AML-193 (cell line): ENCODE data around the gene SMIM38.

Experiments used
- DNase-seq, 2 experiments: peaks; one replicate each; lab custom pipeline; 2025; lab: John Stamatoyannopoulos, UW

SMIM38 gene

GRCh38 chr11:69155302-69156234 lies at the start of gene SMIM38:
Gene SMIM38, plus strand, starts transcription at chr11:69155935. Its CDS starts 1,912 bp downstream, at chr11:69157847.
- no peak for DNase-seq

GRCh38 chr11:69106031-69106811 lies 49.5 kb upstream of the SMIM38 start:
- DNase-seq = no peak

DNA sequence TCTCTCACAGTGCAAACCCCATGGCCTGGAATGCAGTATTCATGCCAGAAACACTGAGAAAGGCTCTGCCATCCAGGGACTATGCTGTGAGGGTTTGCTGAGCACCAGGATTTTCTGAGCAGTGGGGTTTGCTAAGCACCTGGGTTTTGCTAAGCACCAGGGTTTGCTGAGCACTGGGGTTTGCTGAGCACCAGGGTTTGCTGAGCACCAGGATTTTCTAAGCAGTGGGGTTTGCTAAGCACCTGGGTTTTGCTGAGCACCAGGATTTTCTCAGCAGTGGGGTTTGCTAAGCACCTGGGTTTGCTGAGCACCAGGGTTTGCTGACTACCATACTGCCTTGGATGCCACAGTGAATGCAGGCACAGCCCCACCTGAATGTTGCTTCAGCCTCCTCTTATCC lies 48.3 kb upstream of the SMIM38 start:
- DNase-seq = no peak

GRCh38 chr11:69108030-69108429 lies 47.7 kb upstream of the SMIM38 start:
- no peak for DNase-seq

DNA sequence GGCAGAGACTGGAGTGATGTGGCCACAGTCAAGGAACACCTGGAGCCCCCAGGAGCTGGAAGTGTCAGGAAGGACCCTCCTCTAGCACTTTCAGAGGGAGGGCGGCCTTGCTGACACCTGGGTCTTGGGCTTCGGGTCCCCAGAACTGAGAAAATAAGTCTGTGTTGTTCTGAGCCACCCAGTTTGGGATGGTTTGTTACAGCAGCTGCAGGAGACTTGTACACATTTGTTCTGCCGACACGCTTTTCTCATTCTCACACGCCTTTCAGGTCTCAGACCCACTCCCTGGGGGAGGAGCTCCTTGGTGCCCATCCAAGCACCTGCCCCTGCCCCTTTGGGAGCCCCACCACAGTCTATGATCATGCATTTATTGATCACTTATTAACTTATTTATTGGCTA lies 47.2 kb upstream of the SMIM38 start:
- DNase-seq = no peak

GRCh38 chr11:69109101-69109500 lies 46.6 kb upstream of the SMIM38 start:
- DNase-seq = no peak

- no peak for DNase-seq
Measured at GRCh38 chr11:69110451-69110850, 45.3 kb upstream of the SMIM38 start.

DNA sequence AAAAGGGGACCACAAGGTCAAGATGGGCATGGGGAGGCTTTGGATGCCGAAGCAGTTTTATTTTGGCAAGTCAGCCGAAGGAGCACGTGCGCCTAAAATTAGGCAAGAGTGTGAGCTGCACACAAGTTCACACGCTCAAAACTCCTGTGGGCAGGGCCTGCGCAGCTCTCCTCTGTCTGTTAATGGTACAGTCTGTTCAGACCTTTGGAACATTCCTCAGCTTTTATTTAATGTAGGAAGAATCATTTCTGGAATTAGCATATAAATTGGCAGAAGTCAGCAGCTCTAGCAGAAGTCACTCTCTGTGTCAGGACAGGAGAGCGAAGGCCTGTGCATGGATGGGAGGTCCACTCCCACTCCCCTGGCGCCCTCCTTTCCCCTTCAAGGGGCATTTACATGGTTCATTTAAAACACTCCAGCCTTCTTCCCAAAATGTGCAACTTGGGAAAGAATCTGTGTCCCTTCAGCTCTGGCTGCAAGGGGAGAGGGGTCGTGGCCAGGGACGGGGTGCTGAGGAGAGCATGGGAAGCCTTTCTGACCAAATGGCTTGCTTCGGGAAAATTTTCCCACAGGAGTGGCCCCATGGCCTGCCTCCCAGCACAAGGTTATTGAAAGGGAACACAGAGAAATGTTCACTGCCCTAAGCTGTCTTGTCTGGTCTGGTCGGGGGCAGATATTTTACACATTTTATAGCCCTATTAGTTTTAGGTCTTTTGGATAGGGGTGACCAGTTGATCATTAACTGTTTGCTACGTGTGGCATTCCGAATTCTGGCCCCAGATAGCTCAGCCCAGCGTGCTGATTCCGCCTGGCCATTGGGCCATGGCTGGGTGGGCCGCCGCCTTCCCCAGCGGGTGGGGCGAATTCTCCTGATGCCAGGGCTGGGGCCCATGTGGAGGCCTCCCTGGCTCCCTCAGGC lies 43.9 kb upstream of the SMIM38 start:
- DNase-seq = no peak

DNA sequence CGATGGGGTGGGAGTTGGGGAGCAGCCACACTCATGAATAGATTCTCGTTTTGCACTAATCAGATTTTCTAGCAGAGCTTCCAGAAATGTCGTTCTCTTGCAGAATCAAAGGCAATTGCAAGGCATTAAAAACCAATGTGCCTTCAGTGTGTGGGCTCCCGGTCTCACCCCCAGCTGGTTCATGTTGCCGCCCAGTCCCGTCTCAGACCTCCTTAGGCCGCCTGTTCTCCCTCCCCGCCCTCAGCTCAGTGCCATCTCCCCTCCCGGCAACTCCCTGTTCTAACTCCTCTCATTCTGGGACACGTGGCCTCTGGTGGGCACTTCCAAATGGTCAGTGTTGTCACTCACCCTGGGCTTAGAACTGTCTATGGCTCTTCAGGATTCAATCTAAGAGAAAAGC lies 42.5 kb upstream of the SMIM38 start:
- no peak for DNase-seq

DNA sequence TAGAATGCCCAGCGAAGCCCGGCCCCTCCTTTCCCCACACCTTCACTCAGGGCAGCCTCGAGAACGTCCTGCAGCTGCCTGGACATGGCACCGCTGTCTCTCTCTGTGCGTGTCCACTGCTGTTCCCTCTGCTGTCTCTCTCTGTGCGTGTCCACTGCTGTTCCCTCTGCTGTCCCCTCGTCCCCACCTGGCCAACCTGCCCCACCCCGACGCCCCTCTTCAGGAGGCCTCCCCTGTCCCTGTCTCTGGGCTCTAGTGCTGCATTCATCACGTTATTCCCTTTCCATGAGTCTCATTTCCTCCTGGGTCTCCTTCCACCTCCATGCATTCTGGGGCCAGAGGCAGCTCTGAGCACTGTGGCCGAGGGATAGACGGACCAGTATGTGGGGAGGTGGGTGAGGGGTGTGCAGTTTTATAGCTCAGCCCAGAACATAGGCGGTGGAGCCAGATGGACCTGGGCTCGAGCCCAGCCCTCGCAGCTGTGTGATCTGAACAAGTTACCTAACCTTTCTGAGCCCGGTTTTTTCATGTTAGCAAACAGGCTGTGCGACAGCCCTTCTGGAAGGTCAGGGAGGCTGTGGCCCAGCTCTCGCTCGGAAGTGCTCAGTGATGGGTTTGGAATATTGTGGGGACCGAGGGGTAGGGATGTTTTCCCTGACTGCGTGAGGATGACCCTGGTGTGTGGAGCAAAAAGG lies 41.9 kb upstream of the SMIM38 start:
- no peak for DNase-seq

GRCh38 chr11:69114362-69114761 lies 41.4 kb upstream of the SMIM38 start:
- no peak for DNase-seq

GRCh38 chr11:69114811-69115523 lies 40.8 kb upstream of the SMIM38 start:
- DNase-seq = no peak

- DNase-seq = no peak
Measured at GRCh38 chr11:69115586-69116560, 39.9 kb upstream of the SMIM38 start.

DNA sequence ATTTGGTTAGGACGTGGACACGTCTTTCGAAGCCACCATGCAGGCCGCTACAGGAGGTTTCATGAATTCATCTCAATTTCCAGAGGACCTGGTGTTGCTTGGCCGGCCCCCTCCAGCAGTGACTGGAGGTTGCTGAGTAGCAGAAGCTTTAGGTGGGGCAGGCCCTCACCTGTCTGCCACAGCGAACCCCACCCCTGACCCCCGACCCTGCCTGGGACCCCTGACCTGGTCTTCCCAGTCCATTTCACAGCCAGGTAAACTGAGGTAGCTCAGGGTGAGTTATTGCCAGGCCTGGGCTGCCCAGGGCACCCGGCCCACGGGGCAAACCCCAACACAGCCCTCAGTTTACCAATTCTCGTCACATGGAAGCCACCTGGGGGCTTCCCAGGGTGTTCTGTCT lies 39.1 kb upstream of the SMIM38 start:
- no peak for DNase-seq

GRCh38 chr11:69119190-69119589 lies 36.5 kb upstream of the SMIM38 start:
- DNase-seq = no peak

DNA sequence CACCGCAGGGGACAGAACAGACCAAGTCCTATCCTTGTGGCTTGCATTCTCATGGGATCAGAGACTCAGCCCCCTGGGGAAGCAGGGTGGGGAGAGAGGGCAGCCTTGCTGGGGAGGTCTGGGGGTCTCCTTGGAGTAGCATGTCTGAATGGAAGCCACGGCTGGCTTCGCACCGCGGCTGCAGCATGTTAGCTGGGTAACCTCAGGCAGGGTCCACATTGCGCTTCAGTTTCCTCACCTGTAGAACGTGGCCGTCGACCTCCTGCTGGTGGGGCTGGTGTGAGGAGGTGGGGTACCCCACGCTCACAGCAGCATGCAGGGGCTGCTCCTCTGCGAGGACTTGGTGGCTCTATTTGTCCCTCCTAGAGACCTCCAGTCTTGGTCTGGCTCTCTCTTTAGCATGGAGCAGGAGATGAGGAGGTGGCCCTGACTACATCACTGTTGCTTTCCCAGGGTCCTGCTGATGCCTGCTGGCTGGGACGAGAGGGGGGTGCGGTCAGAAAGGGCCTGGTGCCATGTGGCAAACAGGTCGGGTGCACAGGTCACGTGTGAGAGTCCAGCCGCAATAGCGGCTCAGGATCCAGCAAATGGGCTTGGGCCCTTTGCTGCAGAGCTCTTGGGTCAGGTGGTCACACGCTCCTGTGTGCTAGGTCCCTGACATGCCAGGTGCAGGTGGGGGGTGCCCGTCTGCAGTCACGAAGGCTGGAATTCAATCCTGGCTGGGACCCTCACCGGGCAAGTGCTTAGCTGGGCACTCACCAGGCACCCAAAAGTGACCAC lies 35.4 kb upstream of the SMIM38 start:
- no peak for DNase-seq

DNA sequence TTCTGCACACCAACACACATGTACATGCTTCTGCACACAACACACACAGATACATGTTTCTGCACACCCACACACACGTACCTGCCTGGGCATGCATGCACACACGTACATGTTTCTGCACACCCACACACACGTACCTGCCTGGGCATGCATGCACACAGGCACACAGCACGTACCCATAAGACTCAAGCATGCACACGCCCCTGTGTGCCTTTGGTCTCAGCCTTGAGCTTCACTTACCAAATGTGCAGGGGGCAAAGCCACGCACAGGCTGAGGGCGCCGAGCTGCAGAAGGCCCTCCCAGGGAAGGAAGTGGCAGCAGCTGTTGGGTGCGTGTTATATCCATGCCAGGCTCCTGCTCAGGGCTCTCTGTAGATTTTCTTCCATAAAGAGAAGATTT lies 34.7 kb upstream of the SMIM38 start:
- no peak for DNase-seq

DNA sequence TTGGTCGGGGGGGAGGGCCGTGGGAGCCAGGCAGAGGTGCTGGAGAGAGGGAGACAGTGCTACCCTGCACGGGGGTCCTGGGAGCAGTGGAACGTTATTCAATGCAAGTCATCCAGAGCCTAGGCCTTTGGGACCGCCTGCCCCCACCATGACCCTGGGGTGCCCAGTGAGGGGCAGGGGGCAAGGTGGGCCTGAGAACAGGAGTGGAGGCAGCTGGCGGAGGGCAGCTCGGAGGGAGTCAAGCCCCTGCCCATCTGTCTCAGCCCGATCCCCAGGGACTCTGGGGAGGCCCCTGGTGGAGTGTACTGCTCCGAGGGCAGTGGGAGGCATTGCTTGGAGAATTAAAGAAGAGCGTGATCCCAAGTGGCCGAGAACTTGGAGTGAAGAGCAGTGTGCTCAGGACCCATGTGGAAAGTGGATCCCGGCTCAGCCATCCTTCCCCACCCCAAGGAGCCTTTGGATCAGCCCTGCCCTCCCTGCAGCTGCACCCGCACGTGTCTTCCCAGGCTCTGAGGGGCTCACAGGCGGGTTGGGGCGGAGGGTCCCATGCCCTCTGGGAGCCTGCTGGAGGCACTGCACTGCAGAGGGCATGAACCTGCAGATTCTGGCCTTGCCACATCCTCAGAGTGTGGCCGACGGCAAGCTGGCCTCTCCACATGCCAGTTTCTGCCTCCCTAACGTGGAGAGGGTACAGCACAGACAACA lies 34.0 kb upstream of the SMIM38 start:
- no peak for DNase-seq
